Activated naive CD4-positive, alpha-beta T cell (primary cell): Measurements from ENCODE around the gene TRRAP.

Experiments
- DNase-seq, 4 experiments: peaks; one replicate each; lab custom pipeline; 2025; lab: John Stamatoyannopoulos, UW

Gene TRRAP

DNA sequence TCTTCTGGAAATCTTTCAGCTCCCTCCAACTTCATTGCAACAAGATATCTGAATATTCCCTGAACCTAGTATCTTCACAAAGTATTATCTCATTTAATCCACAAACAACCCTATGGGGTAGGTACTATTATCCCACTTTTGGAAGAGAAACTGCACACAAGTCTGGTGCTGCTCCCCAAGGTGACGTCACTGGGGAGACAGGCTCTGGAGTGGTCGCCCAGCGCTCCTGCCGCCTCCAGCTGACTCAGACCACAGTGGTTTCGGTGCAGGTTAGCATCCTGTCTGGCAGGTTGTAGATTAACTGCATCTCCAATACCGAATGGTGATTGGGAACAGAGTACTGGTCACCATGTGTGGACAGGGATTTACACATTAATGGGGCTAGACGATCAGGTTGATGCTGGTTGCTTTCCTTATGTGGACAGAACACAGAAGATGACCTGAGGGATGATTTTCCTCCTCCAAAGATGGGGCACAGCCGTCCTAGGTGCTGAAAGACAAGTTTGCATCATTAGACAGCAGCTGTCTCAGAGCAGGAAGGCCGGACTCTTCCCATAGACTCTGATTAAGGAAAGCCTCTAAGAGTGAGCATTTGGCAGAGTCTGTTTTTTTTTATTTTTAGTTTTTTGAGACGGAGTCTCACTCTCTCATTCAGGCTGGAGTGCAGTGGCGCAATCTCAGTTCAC lies 128.6 kb downstream of the TRRAP start:
- DNase-seq, result no peak

DNA sequence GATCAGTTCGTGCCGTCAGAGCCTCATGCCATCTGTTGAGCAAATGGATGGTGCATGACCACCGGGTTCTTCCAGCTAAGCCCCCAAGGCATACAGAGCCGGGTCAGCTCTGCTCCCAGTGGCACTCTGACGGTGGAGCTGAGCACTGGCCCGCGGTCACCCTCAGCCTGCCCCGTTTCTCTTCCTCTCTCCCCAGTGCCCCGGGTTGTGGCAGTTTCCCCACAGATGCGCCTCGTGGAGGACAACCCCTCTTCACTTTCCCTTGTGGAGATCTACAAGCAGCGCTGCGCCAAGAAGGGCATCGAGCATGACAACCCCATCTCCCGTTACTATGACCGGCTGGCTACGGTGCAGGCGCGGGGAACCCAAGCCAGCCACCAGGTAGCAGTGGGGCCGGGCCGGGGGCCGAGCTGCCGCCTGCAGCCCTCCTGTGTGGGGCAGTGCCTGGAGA lies 129.9 kb downstream of the TRRAP start:
- no peak for DNase-seq

DNA sequence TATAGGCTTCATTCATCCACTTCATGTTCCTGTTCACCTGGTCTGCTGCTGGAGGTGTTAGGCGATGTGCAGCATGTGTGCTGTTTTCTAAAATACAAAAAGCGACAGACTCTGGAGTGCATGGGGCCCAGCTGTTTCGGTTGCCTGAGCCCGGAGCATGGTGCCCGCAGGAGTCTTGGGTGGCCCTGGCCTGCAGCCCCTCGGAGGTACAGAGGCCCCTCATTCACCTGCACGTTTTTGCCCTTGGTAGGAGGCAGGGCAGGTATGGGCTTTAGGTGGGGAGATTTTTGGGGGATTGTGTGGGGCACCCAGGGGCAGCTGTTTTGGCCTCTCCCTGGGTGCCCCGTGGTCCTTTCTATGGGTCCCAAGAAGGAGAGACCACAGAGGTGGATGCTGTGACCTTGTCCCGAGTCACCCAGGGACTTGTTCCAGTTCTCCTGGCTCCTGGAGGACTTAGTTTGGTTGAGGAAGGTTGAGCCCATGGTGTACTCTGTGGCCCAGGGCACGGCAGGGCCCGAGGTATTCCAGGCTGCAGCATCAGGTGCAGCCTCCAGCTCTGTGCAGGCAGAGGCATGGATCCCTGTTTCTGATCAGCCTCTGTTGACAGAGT lies 130.7 kb downstream of the TRRAP start:
- DNase-seq, result no peak

DNA sequence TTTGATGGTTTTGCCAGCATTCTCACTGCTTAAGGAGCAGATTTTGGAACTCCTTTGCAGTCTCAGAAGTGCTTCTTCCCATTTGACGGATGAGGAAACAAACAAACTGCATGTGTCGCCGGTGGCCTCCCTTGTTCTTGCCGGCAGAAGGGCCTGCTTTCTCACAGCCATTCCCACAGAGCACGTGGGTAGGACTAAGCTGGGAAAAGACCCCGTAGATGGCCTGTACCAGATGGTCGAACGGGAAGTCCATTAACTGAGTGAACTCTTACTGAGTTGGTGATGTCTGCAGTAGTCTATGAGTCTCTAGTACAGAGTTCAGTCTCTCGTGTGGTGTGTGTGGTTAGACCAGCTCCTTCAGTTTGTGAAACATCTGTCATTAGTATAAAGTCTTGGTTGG lies 131.9 kb downstream of the TRRAP start:
- DNase-seq, result no peak

DNA sequence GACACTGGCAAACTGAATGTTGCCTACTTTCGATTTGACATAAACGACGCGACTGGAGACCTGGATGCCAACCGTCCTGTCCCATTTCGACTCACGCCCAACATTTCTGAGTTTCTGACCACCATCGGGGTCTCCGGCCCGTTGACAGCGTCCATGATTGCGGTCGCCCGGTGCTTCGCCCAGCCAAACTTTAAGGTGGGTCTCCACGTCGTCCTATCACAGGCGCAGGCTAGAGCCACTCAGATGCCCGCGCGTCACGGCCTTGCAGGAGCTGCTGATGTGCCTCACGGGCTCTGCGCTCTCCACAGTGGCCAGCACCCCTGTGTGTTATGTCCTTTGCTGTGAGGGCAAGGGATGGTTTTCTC lies 133.0 kb downstream of the TRRAP start:
- no peak for DNase-seq

DNA sequence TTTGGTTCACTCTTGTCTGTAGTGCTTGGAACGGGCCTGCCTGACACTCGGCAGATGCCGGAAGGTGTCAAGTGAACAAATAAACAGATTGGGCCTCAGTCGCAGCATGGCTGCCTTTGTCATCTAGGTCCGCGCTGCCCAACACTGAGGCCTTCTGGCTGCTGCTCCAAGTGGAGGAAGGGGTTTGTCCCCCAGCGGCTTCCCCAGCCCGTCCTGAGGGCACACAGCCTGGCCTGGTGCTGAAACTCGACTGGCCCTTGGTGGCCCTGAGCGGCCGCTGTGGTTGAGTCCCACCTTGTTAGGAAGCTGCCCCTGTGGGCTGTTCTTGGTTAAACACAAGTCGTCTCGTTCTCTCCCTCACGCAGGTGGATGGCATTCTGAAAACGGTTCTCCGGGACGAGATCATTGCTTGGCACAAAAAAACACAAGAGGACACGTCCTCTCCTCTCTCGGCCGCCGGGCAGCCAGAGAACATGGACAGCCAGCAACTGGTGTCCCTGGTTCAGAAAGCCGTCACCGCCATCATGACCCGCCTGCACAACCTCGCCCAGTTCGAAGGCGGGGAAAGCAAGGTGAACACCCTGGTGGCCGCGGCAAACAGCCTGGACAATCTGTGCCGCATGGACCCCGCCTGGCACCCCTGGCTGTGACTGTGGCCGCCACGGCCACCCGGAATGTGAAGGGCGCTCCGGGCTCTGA lies 133.5 kb downstream of the TRRAP start:
- DNase-seq, result no peak

DNA sequence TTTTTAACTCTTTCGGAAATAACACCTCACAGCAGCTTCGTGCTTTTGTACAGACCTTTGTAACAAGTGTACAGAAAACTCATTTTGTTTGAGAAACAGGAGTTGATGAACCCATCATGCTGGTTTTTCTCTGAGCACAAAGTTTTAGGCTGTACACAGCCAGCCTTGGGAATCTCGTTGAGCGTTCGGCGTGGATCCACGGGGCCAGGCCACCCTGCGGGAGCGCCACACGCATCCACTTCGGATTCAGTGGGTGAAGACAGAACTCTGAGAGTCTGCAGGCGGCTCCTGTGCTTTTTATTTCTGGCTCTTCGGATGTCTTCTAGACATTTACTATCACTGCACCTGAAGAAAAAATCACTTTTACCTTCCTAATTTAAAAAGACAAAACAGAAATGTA lies 134.4 kb downstream of the TRRAP start:
- DNase-seq, result no peak

DNA sequence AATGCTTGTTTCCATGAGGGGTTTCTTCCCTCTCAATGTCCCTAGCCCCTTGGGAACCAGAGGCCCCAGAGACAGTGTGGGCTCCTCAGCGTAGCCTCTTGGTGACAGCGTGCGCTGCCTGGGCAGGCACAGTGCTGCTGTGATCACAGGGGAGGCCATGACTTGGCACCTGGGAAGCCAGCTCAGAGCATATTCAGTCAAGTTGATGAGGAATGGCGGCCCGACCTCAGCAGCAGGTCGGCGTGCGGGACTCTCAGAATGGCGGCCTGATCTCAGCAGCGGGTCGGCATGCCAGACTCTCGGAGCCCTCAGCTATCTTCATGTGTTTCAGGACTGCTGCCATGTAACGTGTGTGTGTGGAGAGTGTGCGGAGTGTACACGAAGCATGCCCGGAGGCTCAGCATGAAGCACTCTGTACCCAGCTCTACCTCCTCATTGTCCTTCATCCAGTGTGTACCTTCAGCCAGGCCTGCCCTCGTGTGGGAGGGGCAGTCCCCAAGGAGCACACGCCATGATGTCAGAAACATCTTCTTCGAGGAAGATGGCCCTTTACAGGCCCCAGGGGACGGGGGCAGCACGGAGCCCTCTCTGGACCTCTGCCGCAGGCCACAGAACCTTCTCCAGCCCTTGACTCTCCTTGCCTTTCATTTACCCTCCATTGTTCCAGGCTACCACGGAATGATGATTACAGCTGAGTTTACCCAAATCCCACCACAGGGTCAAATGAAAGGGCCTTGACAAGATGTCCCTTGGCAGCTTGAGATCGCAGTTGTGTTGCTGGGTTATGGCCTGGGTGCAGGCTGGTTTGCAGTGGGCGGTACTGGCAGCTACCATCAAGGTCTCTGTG lies 135.2 kb downstream of the TRRAP start:
- DNase-seq, result no peak

DNA sequence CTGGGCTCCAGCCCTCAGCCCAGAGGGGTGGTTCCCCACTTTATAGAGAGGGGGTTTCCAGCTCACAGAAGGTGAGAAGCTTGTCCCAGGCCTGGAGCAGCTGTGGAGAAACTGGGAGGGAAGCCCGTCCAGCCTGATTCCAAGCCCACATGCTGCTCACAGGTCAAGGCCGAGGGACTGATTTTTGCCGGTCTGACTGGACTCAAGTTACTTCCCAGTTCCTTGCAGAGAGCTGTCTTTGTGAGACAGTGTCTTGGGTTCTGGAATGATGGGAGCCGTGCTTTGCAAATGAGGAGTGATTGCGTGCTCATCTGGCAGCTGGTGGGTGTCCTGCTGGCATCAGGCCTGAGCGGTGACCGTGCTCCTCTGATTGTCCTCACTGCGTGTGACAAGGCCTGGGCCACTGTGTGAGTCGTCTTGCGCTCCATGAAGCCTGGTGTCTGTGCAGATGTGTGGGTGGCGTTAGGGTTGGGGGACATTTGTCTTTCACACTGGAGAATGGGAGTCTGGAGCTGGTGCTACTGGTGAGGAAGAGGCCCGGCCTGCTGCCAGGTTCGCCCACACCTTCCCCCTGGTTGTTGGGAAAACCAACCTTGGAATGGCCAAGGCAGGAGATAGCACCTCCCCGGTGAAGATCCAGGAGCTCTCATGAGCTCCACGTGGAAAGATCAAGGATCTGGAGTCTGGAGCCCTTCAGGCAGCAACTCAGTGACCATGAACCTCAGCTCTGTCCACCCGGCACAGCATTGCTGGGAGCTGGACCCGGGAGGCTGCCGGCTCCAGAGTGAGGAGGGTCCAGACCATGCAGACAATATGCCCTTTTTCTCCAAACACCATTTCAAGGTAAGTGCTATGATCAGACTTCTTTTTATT lies 136.0 kb downstream of the TRRAP start:
- no peak for DNase-seq

DNA sequence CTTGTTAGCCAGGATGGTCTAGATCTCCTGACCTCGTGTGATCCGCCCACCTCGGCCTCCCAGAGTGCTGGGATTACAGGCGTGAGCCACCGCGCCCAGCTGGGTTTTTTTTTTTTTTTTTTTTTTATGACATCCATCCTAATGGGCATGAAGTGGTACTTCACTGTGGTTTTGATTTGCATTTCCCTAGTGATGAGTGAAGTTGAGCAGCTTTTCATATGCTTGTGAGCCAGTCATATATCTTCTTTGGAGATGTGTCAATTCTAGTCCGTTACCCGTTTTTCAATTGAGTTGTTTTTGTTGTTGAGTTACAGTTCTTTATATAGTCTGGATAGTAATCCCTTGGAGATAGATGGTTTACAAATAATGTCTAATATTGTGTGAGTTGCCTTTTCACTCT lies 137.9 kb downstream of the TRRAP start:
- no peak for DNase-seq

DNA sequence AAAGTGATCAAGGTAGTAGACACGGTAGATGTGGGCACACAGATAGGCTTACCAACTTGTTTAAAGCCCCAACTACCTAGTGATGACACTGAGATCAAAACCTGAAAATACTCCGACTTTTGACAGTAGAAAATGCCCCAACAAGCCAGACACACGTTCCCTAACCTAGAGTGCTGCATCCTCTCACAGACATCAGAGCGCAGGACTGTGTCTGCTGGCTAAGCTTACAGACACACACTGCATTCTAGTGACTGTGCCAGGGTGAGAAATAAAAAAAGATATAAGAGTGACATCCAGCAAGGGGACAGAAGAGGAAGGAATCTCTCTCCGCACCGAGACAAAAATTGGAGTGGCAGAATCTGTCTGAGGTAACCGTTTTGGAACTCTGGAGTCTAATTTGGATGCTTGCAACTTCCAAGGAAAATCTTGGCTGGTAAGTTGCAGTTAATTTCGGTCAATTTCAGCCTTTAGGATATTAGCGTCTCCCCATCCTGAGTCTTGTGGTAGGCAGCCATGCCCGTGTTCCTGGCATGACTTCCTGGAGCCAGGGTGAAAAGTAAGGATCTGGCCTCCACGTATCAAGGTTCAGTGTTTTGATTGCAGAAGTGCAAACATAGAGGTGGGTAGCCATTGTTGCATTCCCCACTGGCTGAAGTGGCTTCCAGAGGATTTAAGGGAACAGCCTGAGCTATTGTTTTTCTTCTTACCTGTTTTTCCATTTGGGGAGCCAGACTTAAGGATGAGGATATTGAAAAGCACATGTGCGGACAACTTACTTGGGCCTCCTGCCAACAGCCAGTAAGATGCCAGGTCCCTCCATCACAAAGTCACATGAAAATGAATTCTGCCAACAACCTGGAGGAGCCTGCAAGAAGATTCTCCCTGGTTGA lies 141.4 kb downstream of the TRRAP start:
- DNase-seq, result no peak

DNA sequence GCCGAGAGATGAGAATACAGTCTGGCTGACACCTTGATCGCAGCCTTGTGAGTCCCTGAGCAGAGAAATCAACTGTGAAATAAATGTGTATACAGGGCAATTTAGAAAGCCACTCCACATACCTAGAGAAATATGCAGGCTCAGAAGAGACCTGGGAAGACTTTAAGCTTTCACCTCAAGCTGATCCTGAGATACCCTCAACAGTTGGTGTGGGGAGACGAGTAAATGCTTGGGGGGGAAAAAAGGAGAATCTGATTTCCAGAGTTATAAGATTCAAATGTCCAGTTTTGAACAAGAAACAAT lies 142.0 kb downstream of the TRRAP start:
- no peak for DNase-seq

DNA sequence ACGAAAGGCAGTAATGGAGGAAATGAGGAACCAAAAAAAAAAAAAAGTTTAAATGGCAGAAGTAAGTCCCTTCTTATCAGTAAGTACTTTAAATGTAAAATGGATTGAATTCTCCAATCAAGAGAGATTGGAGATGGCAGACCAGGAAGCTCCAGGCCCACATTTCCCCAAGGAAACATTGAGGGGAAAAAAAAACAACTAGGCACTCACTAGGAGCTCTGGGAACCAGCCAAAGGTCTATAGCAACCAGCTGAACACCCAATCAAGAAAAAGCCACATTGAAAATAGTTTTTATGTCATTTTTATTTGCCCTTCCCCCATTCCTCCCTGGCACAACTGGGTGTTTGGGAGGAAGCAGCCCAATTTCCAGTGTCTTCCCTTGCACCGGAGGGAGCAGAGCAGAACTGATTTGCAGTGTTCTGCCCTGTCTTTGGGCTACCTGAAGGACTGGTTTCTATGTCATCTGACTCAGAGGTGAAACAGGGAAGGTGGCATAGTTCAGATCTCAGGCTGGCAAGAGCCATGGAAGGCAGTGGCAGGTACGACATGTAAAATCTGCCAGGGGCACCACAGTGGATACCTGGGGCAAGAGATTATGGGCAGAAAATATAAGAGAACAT lies 143.7 kb downstream of the TRRAP start:
- DNase-seq, result no peak

DNA sequence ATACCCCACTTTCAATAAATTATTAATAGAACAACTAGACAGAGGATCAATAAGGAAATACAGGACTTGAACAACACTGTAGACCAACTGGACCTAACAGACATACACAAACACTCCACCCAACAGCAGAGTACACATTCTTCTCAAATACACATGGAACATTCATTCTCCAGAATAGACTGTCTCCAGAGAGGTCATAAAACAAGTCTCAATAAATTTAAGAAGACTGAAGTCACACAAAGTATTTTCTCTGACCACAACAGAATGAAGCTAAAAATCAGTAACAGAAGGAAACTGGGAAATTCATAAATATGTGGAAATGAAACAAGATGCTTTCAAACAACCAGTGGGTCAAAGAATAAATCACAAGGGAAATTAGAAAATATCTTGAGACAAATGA lies 145.7 kb downstream of the TRRAP start:
- DNase-seq, result no peak

DNA sequence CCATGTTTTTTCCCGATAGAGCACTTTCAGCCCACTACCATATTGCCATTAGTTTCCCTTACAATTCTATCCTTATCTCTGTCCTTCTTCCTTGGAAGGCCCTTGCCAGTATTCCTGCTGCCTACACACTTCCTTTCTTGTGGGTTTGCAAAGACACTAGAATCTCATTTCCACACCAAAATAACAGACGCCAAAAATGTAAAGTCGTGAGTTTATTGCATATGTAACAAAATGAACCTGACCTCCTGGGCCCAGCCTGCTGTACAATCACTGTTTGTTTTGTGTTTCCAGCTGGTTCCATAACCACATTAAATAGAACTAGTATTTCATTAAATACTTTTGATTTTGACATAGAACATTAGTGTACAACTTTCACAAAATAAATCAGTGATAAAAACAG lies 148.9 kb downstream of the TRRAP start:
- no peak for DNase-seq

DNA sequence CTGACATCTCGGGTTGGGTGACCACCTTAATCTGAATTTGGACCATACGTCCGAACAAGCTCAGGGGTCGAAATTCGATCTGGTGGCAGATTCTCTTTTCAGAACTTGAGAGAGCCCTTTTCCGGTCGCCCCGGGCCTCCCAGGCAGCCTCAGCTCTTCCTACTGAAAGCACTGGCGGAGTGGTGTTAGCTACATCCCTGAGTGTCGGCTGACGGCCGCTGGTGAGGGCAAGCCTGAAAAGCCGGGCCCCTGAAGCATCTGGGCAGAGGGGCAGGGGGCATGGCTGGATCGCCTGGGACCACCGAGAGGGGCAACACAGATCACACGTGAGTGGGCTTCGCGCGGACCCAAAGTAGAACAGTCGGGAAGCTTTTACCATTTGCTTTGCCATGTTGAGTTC lies 149.5 kb downstream of the TRRAP start:
- no peak for DNase-seq

DNA sequence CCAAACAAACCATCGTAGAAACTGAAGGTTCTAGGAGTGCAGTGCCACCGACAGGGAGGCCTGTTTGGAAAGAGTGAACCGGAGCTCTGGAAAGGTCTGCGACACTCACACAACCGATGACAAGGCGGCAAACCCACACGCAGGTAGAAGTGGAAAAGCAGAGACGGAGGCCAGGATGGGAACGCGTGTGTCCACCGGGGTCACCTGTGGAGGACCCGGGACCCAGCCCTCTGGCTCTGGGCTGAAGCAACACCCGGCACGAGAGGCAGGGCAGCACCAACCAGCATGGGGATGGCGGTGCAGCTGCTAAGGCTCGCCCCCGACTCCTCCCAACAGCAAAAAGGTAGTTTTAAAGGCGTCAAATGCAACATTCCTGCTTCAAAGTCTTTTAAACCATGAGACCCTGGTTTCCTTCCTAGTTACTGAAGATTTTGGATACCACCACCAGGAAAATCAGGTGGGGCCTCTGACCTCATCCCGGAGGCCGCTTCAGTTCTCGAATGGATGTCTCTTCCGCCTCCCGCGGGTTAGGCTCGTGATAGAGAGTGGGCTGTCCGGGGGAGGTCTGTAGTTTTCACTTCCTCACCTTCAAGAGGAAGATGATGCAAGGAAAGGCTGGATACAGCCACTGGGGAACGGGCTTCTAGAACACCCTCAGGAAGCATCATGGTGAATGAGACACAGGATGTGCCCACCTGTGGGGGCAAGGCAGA lies 150.1 kb downstream of the TRRAP start:
- DNase-seq, result no peak

DNA sequence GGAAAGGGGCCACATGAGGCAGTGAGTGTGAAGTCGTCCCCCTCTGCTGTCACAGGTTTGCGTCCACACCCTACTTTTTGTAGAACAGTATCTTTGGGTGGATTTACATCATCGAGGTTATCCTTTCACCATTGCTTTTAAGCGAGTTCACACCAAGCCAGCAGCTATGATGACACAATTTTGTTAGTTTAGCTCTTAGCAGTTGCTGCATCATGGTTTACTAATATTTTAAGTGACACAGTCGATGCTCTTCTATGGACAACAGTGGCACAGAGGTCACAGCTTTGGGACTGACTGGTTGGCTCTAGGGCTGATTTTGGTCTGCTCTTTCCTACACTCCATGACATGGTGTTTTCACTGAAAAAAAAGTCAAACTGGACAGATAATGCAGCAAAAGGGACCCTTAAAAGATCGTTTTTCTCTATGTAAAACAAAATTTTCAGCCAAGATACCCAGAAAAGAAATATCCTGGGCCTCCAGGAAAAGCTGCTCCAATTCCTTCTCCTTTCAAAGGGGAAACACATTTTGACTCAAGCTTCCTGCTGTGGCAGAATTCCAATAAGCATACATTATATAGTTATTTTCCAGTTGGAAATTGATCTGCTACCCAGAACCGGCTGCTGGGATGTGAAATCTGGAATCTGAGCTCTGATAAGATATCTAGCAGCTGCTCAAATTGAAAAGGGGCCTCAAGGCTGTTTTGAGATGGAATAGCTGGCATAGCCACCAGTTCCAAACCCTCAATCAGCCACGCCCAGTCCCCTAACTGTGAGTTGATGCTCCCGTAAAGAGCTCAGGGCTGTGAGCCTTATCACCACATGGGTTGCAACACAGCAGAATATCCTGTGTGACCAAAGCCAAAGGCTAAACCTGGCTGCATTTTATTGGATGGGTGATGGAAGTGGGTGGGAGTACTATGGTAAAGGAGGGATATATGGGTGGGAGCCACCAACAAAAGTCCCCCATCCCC lies 151.4 kb downstream of the TRRAP start:
- DNase-seq, result no peak
